ENCODE measurements around the gene GPR158.
"Not testable (repeated sequence)": the region's sequence is repeated elsewhere in the genome, so short reads cannot be mapped to it uniquely, and the experiment has no call there.

The GPR158 gene

GRCh38 chr10:25304606-25305005, 129.8 kb downstream of the GPR158 start:
- no peak for DNase-seq

DNA sequence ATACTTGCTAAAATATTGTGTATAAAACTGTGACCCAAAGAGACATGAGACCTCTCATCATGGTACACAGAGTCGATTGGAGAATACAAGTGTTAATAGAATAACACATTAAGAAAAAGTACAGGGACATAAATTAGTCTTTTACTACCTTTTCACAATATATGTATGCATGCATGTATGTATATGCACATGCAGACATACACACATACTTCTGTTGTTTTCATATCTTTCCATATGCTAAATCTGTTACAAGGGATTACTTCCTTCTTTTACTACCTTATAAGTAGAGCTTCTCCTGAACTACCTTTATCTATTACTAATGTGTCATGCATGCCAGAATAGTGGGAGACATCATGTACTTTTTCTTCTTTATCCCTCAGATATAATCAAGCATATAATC, 131.6 kb downstream of the GPR158 start:
- DNase-seq = no peak

GRCh38 chr10:25308278-25308677, 133.5 kb downstream of the GPR158 start:
- DNase-seq = no peak

DNA sequence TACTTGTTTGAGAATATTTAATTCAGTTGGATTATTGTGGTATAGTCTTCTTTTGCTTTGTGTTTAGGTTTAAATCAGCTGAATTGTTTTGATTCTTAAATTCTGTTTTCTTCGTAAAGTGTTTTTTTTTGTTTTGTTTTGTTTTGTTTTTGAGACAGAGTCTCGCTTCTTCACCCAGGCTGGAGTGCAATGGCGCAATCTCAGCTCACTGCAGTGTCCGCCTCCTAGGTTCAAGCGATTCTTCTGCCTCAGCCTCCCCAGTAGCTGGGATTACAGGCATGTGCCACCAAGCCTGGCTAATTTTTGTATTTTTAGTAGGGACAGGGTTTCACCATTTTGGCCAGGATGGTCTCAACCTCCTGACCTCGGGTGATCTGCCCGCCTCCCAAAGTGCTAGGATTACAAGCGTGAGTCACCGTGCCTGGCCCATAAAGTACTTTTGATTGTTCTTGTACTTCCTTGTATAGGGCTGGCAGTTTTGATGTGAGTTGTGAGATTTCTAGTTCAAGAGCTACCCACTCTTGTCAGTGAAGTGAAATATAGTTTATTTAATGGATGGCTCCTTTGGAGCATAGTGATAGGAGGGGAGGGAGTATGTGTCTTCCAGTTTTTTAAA, 142.9 kb downstream of the GPR158 start:
- not testable (repeated sequence) for DNase-seq

GRCh38 chr10:25327273-25327672, 152.5 kb downstream of the GPR158 start:
- DNase-seq = no peak

DNA sequence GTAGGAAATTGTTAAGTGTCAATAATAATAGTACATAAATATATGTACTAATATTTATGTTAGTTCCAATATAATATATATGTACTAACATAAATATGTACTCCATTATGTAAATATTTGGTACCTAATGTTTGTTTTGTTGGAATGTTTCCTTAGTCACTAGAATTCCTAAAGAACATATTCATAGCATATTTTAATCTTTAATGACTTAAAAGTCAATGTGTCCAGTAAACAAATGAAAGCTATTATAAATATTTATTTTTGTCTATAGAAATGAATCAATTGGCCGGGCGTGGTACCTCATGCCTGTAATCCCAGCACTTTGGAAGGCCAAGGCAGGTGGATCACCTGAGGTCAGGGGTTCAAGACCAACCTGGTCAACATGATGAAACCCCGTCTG, 153.6 kb downstream of the GPR158 start:
- DNase-seq = no peak

- DNase-seq = not testable (repeated sequence)
Measured at GRCh38 chr10:25329587-25329986, 154.8 kb downstream of the GPR158 start.

GRCh38 chr10:25334445-25334844, 159.6 kb downstream of the GPR158 start:
- DNase-seq = no peak

GRCh38 chr10:25336330-25336729, 161.5 kb downstream of the GPR158 start:
- DNase-seq = no peak

DNA sequence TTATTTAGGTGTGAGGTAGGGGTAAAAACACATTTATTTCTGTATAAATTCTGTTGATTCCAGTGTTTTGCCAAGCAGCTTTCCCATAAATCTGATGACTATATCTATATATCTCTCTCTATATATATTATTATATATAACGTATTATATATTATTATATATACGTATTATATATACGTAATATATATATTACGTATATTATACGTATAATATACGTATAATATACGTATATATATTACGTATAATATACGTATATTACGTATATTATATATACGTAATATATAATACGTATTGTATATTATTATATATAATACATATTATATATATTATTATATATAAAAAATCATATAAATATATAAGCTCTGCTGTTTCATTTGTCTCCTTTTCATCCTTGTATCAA, 163.5 kb downstream of the GPR158 start:
- DNase-seq = no peak

- no peak for DNase-seq
Measured at GRCh38 chr10:25339966-25340365, 165.2 kb downstream of the GPR158 start.

DNA sequence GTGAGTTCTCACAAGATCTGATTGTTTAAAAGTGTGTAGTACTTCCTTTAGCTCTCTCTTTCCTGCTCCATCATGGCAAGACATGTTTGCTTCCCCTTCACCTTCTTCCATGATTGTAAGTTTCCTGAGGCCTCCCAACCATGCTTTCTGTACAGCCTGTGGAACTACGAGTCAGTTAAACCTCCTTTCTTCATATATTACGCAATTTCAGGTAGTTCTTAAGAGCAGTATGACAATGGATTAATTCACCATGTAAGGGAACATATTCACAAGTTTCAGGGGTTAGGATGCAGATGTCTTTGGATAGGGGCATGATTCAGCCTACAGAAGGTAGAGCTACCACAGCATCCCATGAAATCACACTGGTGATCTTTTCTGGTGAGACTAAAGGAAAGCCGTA, 174.7 kb downstream of the GPR158 start:
- DNase-seq = no peak

GRCh38 chr10:25356609-25357008, 181.8 kb downstream of the GPR158 start:
- no peak for DNase-seq

GRCh38 chr10:25357269-25357668, 182.5 kb downstream of the GPR158 start:
- DNase-seq = no peak

GRCh38 chr10:25382029-25382810, 207.4 kb downstream of the GPR158 start:
- DNase-seq = no peak

- not testable (repeated sequence) for DNase-seq
Measured at GRCh38 chr10:25382901-25383300, 208.1 kb downstream of the GPR158 start.

DNA sequence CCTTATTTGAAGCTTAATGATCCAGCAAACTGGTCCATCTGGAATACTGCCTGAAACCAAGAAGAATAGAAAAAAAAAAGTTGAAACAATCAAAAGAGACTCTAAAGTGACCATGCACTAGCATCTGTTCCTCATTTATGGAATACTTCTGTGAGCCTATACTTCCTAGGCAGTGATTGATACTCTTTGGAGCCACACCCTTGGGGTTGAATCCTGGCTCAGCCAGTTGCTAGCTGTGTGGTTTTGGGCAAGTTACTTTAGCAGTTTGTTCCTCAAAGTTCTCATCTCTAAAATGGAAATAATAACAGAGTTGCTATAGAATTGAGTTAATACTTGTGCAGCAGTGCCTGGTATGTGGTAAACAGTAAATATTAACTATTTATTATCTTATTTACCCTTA, 208.9 kb downstream of the GPR158 start:
- DNase-seq = no peak

DNA sequence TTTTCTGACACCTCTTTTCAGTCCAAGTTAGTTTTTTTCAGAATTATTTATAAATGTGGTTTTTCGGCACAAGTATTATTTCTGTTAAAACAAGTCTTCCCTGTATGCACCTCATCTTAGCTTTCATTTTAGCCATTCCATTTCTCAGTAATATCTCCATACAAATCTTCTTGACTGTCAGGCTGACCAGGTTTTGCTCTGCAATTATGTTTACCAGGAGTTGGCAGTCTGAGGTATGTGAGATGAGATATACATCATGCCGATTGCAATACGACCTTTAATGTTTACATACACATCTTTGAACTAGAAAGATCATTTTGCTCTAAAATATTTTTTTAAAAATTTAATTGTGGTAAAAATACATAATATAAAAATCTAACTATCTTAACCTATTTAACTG, 209.8 kb downstream of the GPR158 start:
- DNase-seq = no peak

DNA sequence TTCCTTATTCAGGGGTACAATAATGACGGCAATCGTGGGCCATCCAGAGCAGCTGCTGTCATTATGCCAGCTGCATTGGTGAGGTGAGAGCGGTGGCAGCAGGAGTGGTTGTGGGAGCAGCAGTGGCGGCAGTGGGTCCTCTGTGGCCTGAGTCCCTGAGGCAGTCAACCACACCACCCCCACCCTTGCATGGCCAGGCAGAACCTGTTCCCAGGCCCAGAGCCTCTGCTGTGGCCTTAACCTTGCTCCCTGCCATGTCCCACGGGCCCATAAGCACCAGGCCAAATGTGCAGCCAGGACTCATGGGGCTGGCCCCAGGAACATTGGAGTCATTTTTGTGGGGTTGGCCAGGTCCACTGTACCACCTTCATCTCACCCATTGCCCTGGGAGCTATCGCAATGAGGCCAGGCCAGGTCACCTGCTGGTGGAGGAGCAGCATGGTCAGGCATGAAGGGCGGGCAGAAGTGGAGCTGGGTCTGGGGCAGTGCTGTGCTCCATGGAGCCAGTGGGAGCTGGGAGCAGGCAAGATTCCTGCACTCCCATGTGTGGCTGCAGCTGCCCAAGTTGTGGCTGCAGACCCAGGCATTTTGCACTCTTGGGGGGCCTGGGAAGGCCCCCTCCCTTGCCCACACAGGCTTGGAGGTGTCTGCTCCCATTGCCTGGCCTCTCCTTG, 213.5 kb downstream of the GPR158 start:
- DNase-seq = no peak

DNA sequence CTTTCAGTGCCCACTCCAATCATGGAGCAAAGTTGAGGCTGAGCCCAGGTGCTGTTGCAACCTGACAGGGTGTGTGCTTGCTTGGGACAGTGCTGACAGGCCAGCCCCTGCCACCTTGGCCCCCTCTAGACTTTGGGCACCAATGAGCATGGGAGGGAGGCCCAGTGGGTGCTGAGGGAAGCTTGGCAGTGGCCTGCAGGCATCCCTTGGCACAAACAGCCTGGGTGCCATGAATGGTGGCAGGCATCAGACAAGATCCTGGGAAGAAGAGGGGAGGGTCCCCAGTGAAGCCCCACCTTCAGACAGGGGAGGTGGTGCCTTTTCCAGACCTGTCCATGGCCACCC, 214.0 kb downstream of the GPR158 start:
- no peak for DNase-seq

DNA sequence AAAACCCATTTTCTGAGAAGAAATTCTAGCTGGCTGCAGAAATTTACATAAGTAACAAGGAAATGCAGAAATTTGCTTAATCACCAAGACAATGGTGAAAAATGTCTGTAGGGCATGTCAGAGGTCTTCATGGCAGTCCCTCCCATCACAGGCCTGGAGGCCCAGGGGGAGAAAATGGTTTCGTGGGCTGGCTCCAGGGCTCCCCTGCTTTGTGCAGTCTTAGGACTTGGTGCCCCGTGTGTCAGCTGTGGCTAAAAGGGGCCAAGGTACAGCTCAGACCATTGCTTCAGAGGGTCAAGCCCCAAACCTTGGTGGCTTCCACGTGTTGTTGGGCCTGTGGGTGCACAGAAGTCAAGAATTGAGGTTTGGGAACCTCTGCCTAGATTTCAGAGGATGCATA, 215.9 kb downstream of the GPR158 start:
- no peak for DNase-seq

- no peak for DNase-seq
Measured at GRCh38 chr10:25392132-25392531, 217.3 kb downstream of the GPR158 start.

DNA sequence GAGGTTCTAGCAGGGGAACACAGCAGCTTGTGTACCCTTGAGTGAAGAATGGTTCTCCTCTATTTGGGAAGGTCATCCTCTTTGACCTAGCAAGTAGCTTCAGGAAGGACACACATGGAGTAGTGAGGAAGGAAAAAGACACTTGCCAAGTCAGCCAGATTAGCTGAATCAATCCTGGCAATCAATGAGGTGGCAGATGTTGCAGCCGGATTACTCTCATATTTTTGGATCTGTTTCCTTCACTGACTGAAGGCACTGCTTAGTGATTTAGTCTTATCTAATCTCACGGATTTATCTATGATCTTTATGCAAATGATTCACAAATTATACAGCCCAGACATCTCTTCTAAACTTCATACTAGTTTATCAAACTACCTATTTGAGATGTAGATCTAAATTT, 218.8 kb downstream of the GPR158 start:
- no peak for DNase-seq

- DNase-seq = no peak
Measured at GRCh38 chr10:25398680-25399079, 223.9 kb downstream of the GPR158 start.
